A549 (cell line): ENCODE data around the gene CCDC54.

Experiments
- CBX8 ChIP-seq: fragments of 200-600 bp; sonication (generic); IDR thresholded peaks from 2 replicates; pipeline ENCODE4 v1.6.1; 2016
- EP300 ChIP-seq, 2 experiments: fragments of >200 bp; sonication (Bioruptor Twin); formaldehyde crosslinking; IDR thresholded peaks; 2 replicates in 1 of 2; 3 replicates in 1 of 2; pipeline ENCODE4 v1.6.1; 2016 to 2017
- HDAC2 ChIP-seq: fragments of 200-600 bp; sonication (generic); IDR thresholded peaks from 2 replicates; pipeline ENCODE4 v1.6.1; 2016
- NPAS2 ChIP-seq: fragments of 250-450 bp; sonication (Bioruptor Pico); IDR thresholded peaks from 2 replicates; pipeline ENCODE4 v1.8.0; 2022; ENCODE audit warnings: mild to moderate bottlenecking, moderate library complexity, borderline replicate concordance
- POLR2A ChIP-seq: IDR thresholded peaks from 2 replicates; pipeline ENCODE4 v1.6.1; 2012; ENCODE audit warnings: mild to moderate bottlenecking, low read length
- RARB ChIP-seq: fragments of 250-450 bp; sonication (Bioruptor Pico); IDR thresholded peaks from 2 replicates; pipeline ENCODE4 v1.8.0; 2021; ENCODE audit warnings: mild to moderate bottlenecking, moderate library complexity
- TP53 ChIP-seq: fragments of 250-450 bp; sonication (Bioruptor Pico); IDR thresholded peaks from 2 replicates; pipeline ENCODE4 v1.5.0; 2021; ENCODE audit warnings: mild to moderate bottlenecking, moderate library complexity
- TF ChIP-seq, protein P1 (sequence below): fragments of >200 bp; sonication (Bioruptor Twin); formaldehyde crosslinking; IDR thresholded peaks from 3 replicates; pipeline ENCODE4 v1.5.1; 2016
- TF ChIP-seq, protein P2 (sequence below): fragments of 250-450 bp; sonication (Bioruptor Pico); IDR thresholded peaks from 2 replicates; pipeline ENCODE4 v1.5.0; 2020; ENCODE audit warnings: low read depth, mild to moderate bottlenecking, moderate library complexity
- TF ChIP-seq, protein P3 (sequence below): IDR thresholded peaks from 2 replicates; pipeline ENCODE4 v1.6.1; 2012

DNA sequence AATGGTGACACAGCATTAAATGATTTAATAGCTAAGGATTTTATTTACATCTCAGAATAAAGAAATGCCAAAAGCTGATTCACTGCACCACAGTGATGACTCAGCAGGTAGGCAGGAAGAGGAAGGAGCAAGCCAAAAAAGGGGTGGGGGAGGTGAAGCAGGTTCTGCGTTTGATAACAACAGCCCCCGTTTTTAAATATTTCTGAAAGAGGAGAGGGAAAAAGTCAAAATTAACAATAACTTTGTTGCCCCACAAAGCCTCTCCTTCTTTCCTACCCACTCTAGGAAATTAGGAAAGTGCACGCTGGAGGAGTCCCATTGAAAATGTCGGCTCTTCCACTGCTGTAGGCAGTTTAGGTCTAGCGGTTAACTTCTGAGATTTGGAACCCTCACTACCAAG lies 9.9 kb upstream of the CCDC54 start:
- TF ChIP-seq EP300 (IDR thresholded peaks at IDR 0.05) (no peak), POLR2A (no peak), CBX8 (no peak), RARB (no peak), TP53 (CRISPR knock-in tag) (no peak), HDAC2 (no peak), NPAS2 (no peak)
- TF ChIP-seq, protein P1, sequence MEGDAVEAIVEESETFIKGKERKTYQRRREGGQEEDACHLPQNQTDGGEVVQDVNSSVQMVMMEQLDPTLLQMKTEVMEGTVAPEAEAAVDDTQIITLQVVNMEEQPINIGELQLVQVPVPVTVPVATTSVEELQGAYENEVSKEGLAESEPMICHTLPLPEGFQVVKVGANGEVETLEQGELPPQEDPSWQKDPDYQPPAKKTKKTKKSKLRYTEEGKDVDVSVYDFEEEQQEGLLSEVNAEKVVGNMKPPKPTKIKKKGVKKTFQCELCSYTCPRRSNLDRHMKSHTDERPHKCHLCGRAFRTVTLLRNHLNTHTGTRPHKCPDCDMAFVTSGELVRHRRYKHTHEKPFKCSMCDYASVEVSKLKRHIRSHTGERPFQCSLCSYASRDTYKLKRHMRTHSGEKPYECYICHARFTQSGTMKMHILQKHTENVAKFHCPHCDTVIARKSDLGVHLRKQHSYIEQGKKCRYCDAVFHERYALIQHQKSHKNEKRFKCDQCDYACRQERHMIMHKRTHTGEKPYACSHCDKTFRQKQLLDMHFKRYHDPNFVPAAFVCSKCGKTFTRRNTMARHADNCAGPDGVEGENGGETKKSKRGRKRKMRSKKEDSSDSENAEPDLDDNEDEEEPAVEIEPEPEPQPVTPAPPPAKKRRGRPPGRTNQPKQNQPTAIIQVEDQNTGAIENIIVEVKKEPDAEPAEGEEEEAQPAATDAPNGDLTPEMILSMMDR: no peak
- TF ChIP-seq, protein P2, sequence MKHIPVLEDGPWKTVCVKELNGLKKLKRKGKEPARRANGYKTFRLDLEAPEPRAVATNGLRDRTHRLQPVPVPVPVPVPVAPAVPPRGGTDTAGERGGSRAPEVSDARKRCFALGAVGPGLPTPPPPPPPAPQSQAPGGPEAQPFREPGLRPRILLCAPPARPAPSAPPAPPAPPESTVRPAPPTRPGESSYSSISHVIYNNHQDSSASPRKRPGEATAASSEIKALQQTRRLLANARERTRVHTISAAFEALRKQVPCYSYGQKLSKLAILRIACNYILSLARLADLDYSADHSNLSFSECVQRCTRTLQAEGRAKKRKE (CRISPR knock-in tag): no peak
- TF ChIP-seq, protein P3, sequence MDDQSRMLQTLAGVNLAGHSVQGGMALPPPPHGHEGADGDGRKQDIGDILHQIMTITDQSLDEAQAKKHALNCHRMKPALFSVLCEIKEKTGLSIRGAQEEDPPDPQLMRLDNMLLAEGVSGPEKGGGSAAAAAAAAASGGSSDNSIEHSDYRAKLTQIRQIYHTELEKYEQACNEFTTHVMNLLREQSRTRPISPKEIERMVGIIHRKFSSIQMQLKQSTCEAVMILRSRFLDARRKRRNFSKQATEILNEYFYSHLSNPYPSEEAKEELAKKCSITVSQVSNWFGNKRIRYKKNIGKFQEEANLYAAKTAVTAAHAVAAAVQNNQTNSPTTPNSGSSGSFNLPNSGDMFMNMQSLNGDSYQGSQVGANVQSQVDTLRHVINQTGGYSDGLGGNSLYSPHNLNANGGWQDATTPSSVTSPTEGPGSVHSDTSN: no peak
